ENCODE measurements around the gene VWA5A.

Gene VWA5A

GRCh38 chr11:124170801-124171586, 55.7 kb downstream of the VWA5A start:
- DNase-seq: no peak

GRCh38 chr11:124172101-124172500, 56.9 kb downstream of the VWA5A start:
- DNase-seq: no peak

- DNase-seq: no peak
These were observed 57.3 kb downstream of the VWA5A start for GRCh38 chr11:124172599-124172998.

- DNase-seq: no peak
These were observed 58.8 kb downstream of the VWA5A start for GRCh38 chr11:124174001-124174583.

- DNase-seq: no peak
These were observed 61.9 kb downstream of the VWA5A start for GRCh38 chr11:124176925-124177715.

- DNase-seq: no peak
These were observed 64.1 kb downstream of the VWA5A start for GRCh38 chr11:124179310-124179709.

- no peak for DNase-seq
These were observed 67.8 kb downstream of the VWA5A start, which contains the start of gene OR10D3 for GRCh38 chr11:124183068-124183467. Gene OR10D3 (plus strand): TSS chr11:124183345. CDS start chr11:124185270, 1,925 bp downstream.

GRCh38 chr11:124190298-124191139, 75.3 kb downstream of the VWA5A start:
- peak; percentile 76 for DNase-seq

GRCh38 chr11:124193221-124194010, 78.2 kb downstream of the VWA5A start:
- no peak for DNase-seq

- peak; percentile 60 for DNase-seq
These were observed 79.3 kb downstream of the VWA5A start for GRCh38 chr11:124194293-124195188.

- peak; percentile 52 for DNase-seq
These were observed 80.0 kb downstream of the VWA5A start for GRCh38 chr11:124195189-124195734.

Data from femur (tissue), 1 donor.